ENCODE measurements around the gene VPS37C. TPM values are rescaled to one million over a fixed set of nuclear protein-coding genes. Genes with fewer than 3 reads are reported as not detected.

VPS37C gene
- total RNA-seq, 1 experiment from 2014 or later, result 29.0 TPM

DNA sequence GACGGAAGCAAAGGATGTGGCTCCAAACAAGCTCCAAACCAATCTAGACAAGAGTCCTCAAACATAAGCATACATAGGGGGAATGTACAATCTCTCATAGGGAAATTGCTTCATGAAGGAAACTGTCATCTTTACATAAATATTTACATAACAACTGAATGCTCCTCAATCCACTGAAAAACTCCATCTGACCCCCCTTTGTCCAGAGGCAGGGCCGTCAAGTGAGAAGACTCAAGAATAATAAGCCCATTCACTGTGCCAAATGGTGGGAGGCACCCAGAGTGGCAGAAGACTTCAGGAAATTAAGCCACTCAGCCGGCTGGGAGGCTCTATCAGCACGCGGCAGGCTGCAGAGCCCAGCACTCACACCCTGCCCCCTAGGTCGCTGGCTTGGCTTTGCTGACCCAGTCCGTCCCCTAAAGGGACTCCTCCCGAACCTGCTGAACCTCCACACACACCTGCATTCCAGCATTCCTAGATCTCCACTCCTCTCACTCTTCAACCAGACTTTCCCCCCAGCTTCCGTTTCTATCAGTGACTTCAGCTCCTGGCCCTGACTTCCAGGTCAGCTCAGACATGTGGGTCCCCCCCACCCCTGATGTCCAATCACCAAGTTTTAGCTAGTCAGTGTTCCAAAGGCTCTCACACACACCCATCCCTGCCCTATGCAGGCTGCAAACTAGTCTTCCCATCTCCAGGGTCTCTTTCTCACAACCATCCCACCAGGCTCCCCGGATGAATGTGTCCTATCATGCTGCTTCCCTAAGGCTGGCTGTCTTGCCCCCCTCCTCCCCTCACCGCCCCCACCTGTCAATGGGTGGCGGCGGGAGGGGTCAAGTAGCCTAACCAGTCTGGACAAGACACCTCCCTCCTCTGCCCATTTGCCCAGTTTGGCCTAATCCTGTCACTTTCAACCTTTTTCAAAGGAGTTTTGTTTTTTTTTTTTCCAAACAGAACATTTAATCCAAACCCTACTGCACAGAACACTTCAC, 11.3 kb downstream of the VPS37C start:
- Histone ChIP-seq H3K9me3 (ENCODE audit: insufficient read depth, low read depth) (peaks cover 5% of the 10 kb centered on the region; the same call in 1 of the 2 replicates), H3K79me2 (ENCODE audit: low read depth) (peaks cover 77% of the 10 kb centered on the region), H3F3A (ENCODE audit: insufficient read depth, low read depth) (peaks cover 53% of the 10 kb centered on the region), H3K9me2 (ENCODE audit: insufficient read depth) (no peaks in the 10 kb centered on the region), H2AFZ (no peak overlapping the region), H3K27me3 (ENCODE audit: insufficient read depth, low read depth) (no peaks in the 10 kb centered on the region), H3K27ac (peak overlapping the region; percentile 71), H3K4me3 (peak overlapping the region; percentile 20; the same call in 1 of the 2 replicates), H3K4me2 (peak overlapping the region; percentile 73), H4K20me1 (ENCODE audit: insufficient read depth) (0 out of 2 replicates have a peak, but pooled peaks cover 3% of the 10 kb centered on the region), H3K4me1 (replicated peaks; ENCODE audit: insufficient read depth) (peaks cover 67% of the 10 kb centered on the region), H3K36me3 (ENCODE audit: low read depth) (peaks cover 8% of the 10 kb centered on the region; the same call in 1 of the 2 replicates)
- intact Hi-C loops (cut with micrococcal nuclease; ENCODE audit: unreplicated experiment), result loop anchor here (1.0 to 5.0 kb wide), 2 partner anchors 8 to 243 kb away; partner anchors contain the start of gene PRPF19
- CTCF ChIA-PET, result interaction anchor here (0.7 to 1.3 kb wide), 2 partner anchors 9 to 318 kb away, joined by 3 read pairs; no protein-coding TSS in a partner anchor
- TSS peak; percentile 32 for BruUV-seq (replicated peaks)
- DNase-seq, result peak; percentile 87 to 95
- POLR2A ChIA-PET (ENCODE audit: unreplicated experiment), result interaction anchor here (0.6 to 0.9 kb wide), 2 partner anchors 9 to 105 kb away, joined by 3 to 7 read pairs; no protein-coding TSS in a partner anchor
- no peak for TF ChIP-seq EZH2 (IDR thresholded peaks at IDR 0.05; ENCODE audit: low read depth)
- TF ChIP-seq, protein P1, sequence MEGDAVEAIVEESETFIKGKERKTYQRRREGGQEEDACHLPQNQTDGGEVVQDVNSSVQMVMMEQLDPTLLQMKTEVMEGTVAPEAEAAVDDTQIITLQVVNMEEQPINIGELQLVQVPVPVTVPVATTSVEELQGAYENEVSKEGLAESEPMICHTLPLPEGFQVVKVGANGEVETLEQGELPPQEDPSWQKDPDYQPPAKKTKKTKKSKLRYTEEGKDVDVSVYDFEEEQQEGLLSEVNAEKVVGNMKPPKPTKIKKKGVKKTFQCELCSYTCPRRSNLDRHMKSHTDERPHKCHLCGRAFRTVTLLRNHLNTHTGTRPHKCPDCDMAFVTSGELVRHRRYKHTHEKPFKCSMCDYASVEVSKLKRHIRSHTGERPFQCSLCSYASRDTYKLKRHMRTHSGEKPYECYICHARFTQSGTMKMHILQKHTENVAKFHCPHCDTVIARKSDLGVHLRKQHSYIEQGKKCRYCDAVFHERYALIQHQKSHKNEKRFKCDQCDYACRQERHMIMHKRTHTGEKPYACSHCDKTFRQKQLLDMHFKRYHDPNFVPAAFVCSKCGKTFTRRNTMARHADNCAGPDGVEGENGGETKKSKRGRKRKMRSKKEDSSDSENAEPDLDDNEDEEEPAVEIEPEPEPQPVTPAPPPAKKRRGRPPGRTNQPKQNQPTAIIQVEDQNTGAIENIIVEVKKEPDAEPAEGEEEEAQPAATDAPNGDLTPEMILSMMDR (conservative IDR thresholded peaks at IDR 0.05), result no peak

DNA sequence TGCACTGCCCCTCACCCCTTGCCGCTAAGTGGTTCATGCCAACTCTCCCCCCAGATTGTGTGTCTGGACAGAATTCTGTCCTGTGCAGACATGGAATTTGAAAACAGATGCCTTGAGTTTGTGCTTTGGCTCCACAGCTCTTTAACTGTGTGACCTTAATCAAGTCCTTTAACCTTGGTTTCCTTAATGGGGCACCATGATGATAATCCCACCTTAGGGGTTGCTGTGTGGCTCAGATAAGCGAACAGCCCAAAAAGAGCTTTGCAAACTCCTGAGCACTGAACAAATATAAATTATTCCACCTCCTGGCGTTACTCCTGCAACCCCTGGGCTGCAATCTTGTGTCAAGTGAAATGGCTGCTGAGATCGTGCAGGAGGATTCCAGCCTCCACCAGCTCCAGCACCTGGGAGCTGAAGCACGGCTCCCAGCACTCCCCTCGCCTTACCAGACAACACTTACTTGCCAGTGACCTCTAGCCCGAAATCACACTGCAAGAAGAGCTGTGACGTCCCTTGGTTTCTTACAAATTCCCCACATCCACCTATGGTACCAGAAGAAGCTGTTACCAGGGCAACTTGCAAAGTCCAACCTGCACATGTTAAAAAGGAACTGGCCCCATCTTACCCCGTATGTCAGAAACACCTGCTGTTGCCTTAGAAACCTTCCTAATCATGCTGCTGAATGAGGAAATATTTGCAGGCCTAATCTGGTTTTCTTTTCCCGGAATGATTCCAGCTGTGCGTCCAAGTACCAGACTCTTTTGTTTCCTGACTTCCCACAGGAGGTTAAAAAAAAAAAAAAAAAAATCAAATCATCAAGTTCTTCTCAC, 13.2 kb downstream of the VPS37C start:
- TF ChIP-seq EZH2 (IDR thresholded peaks at IDR 0.05; ENCODE audit: low read depth), result no peak
- TF ChIP-seq, protein P1 (conservative IDR thresholded peaks at IDR 0.05), result no peak
- CTCF ChIA-PET, result no interaction called here
- Histone ChIP-seq H3K4me3 (no peak overlapping the region), H3K9me3 (ENCODE audit: insufficient read depth, low read depth) (no peaks in the 10 kb centered on the region), H3K79me2 (ENCODE audit: low read depth) (peaks cover 71% of the 10 kb centered on the region), H4K20me1 (ENCODE audit: insufficient read depth) (0 out of 2 replicates have a peak, but pooled peaks cover 3% of the 10 kb centered on the region), H3K27ac (no peak overlapping the region), H3K27me3 (ENCODE audit: insufficient read depth, low read depth) (no peaks in the 10 kb centered on the region), H3F3A (ENCODE audit: insufficient read depth, low read depth) (peaks cover 37% of the 10 kb centered on the region), H3K4me1 (replicated peaks; ENCODE audit: insufficient read depth) (peaks cover 49% of the 10 kb centered on the region), H2AFZ (no peak overlapping the region), H3K4me2 (no peak overlapping the region), H3K9me2 (ENCODE audit: insufficient read depth) (no peaks in the 10 kb centered on the region), H3K36me3 (ENCODE audit: low read depth) (no peaks in the 10 kb centered on the region)
- intact Hi-C loops (cut with micrococcal nuclease; ENCODE audit: unreplicated experiment), result no loop called here
- POLR2A ChIA-PET (ENCODE audit: unreplicated experiment), result interaction anchor here (0.7 kb wide), 1 partner anchor 371 kb away, joined by 3 read pairs; no protein-coding TSS in a partner anchor
- DNase-seq, result no peak
- BruUV-seq (replicated peaks), result no TSS peak

GRCh38 chr11:61147271-61147670, 14.0 kb downstream of the VPS37C start:
- Histone ChIP-seq H3K9me2 (ENCODE audit: insufficient read depth) (no peaks in the 10 kb centered on the region), H4K20me1 (ENCODE audit: insufficient read depth) (peaks cover 3% of the 10 kb centered on the region; the same call in 1 of the 2 replicates), H3K4me1 (replicated peaks; ENCODE audit: insufficient read depth) (peaks cover 42% of the 10 kb centered on the region), H3K27me3 (ENCODE audit: insufficient read depth, low read depth) (no peaks in the 10 kb centered on the region), H3K4me2 (no peak overlapping the region), H3F3A (ENCODE audit: insufficient read depth, low read depth) (peaks cover 30% of the 10 kb centered on the region), H2AFZ (no peak overlapping the region), H3K4me3 (no peak overlapping the region), H3K27ac (no peak overlapping the region), H3K36me3 (ENCODE audit: low read depth) (no peaks in the 10 kb centered on the region), H3K9me3 (ENCODE audit: insufficient read depth, low read depth) (no peaks in the 10 kb centered on the region), H3K79me2 (ENCODE audit: low read depth) (peaks cover 66% of the 10 kb centered on the region)
- POLR2A ChIA-PET (ENCODE audit: unreplicated experiment), result no interaction called here
- CTCF ChIA-PET, result no interaction called here
- TF ChIP-seq, protein P1 (conservative IDR thresholded peaks at IDR 0.05), result no peak
- TF ChIP-seq EZH2 (IDR thresholded peaks at IDR 0.05; ENCODE audit: low read depth), result no peak
- no TSS peak for BruUV-seq (replicated peaks)
- intact Hi-C loops (cut with micrococcal nuclease; ENCODE audit: unreplicated experiment), result no loop called here
- DNase-seq, result no peak

Data from PC-9 (cell line).